HepG2 (cell line): ENCODE results near the gene GPR42. TPM values are rescaled to one million over a fixed set of nuclear protein-coding genes. Genes with fewer than 3 reads are reported as not detected.

ENCODE experiments used
- ATAC-seq: fragments of 200-7000 bp; cut with Tn5 transposase; 3 replicates; pipeline ENCODE4 v1.9.1; 2020; ENCODE audit warnings: mild to moderate bottlenecking, moderate library complexity
- BruUV-seq: library from RNA; stranded (reverse); fragments of 400-500 nt; replicated peaks from 2 replicates; lab custom pipeline; 2021; lab: Mats Ljungman, UMichigan
- CTCF ChIA-PET: fragments of 300-600 bp; formaldehyde crosslinking; extraction: SDS; loops from one replicate; lab custom pipeline; 2021; ENCODE audit warnings: low total read pairs, inconsistent platforms, low intra/inter-chr PET ratio; lab: Yijun Ruan, JAX
- POLR2A ChIA-PET: fragments of 350-600 bp; sonication (Branson Sonifier 250); formaldehyde crosslinking; loops from one replicate; lab custom pipeline; 2020; ENCODE audit warnings: antibody characterized with exemption, inconsistent platforms; lab: Yijun Ruan, JAX
- DNase-seq: peaks from one replicate; pipeline ENCODE4 v3.0.0-alpha.2; 2015; ENCODE audit warnings: low spot score
- FAIRE-seq: peaks from 3 replicates; lab custom pipeline; 2011; peaks lifted over from hg19 to GRCh38; lab: Jason Lieb, UNC
- H2AFZ ChIP-seq: one replicate; pipeline ENCODE4 v1.6.1; 2011; ENCODE audit warnings: low read length, inconsistent platforms
- H3K27ac ChIP-seq: fragments of 300-600 bp; 3 replicates; pipeline ENCODE4 v1.8.0; 2011; ENCODE audit warnings: mixed run types, mild to moderate bottlenecking, mixed read lengths, low read length, inconsistent platforms; ENCODE audit not compliant: insufficient read depth; ENCODE audit errors: extremely low read length
- H3K27me3 ChIP-seq, 2 experiments: fragments of 200-600 bp in 1 of 2; 2 replicates in 1 of 2; 3 replicates in 1 of 2; pipeline versions ENCODE4 v1.6.0 to v1.8.0; 2011; ENCODE audit warnings: low read length in 2 of 2, mild to moderate bottlenecking in 2 of 2, moderate library complexity in 2 of 2, inconsistent platforms in 1 of 2; ENCODE audit not compliant: insufficient read depth in 2 of 2, control insufficient read depth in 1 of 2
- H3K36me3 ChIP-seq, 2 experiments: fragments of 200-600 bp in 1 of 2; replicated peaks in 1 of 2; 2 replicates in 1 of 2; 3 replicates in 1 of 2; pipeline versions ENCODE4 v1.5.1 to v1.8.0; 2011; ENCODE audit warnings: low read length in 2 of 2, inconsistent platforms in 1 of 2; ENCODE audit not compliant: insufficient read depth in 2 of 2, control insufficient read depth in 1 of 2
- H3K4me1 ChIP-seq: 2 replicates; pipeline ENCODE4 v1.5.1; 2012; ENCODE audit warnings: low read length, inconsistent platforms; ENCODE audit not compliant: insufficient read depth
- H3K4me2 ChIP-seq: 2 replicates; pipeline ENCODE4 v1.6.0; 2011; ENCODE audit warnings: low read depth, low read length, inconsistent platforms
- H3K4me3 ChIP-seq, 3 experiments: fragments of 200-600 bp in 1 of 3; sonication (generic), shearing (Covaris generic) in 1 of 3; replicated peaks in 1 of 3; 2 replicates each; pipeline ENCODE4 v1.5.1; 2011 to 2016; ENCODE audit warnings: low read length in 3 of 3, inconsistent platforms in 2 of 3, low read depth in 2 of 3, mild to moderate bottlenecking in 2 of 3, control low read depth in 1 of 3, mixed read lengths in 1 of 3; ENCODE audit not compliant: insufficient read depth in 1 of 3
- H3K79me2 ChIP-seq: one replicate; pipeline ENCODE4 v1.6.1; 2011; ENCODE audit warnings: low read length, inconsistent platforms; ENCODE audit not compliant: insufficient read depth
- H3K9ac ChIP-seq: 2 replicates; pipeline ENCODE4 v1.6.0; 2011; ENCODE audit warnings: mild to moderate bottlenecking, low read depth, low read length, inconsistent platforms; ENCODE audit not compliant: insufficient read depth
- H3K9me3 ChIP-seq: 2 replicates; pipeline ENCODE4 v1.5.1; 2012; ENCODE audit warnings: mild to moderate bottlenecking, low read length
- H4K20me1 ChIP-seq: 2 replicates; pipeline ENCODE4 v1.6.0; 2011; ENCODE audit warnings: inconsistent platforms, mild to moderate bottlenecking, low read length, moderate library complexity; ENCODE audit not compliant: insufficient read depth
- AGO2 ChIP-seq: fragments of 200-400 bp; formaldehyde crosslinking; optimal IDR thresholded peaks from 2 replicates; pipeline ENCODE3; 2017; ENCODE audit warnings: mild to moderate bottlenecking, low read depth, low read length, moderate library complexity
- ATF7-NPFF ChIP-seq: sonication (generic); formaldehyde crosslinking; IDR thresholded peaks from 2 replicates; pipeline ENCODE4 v1.8.1; 2023; ENCODE audit warnings: mild to moderate bottlenecking, low read depth, missing genetic modification reagents, moderate library complexity
- ATM ChIP-seq: fragments of 450-650 bp; IDR thresholded peaks from 2 replicates; pipeline ENCODE4 v1.7.1; 2017; ENCODE audit warnings: mild to moderate bottlenecking, borderline replicate concordance
- HCFC1 ChIP-seq: fragments of 150-350 bp; IDR thresholded peaks from 2 replicates; pipeline ENCODE4 v1.6.1; 2014; ENCODE audit warnings: low read depth, low read length
- KLF12 ChIP-seq: sonication (generic); formaldehyde crosslinking; IDR thresholded peaks from 2 replicates; pipeline ENCODE4 v1.4.0; 2020; ENCODE audit warnings: missing genetic modification reagents, borderline replicate concordance
- NCOA5 ChIP-seq: sonication (generic); formaldehyde crosslinking; IDR thresholded peaks from 2 replicates; pipeline ENCODE4 v1.4.0; 2020; ENCODE audit warnings: missing genetic modification reagents
- SNAPC2 ChIP-seq: sonication (generic); formaldehyde crosslinking; IDR thresholded peaks from 2 replicates; pipeline ENCODE4 v1.8.1; 2022; ENCODE audit warnings: mild to moderate bottlenecking, missing genetic modification reagents
- TCF12 ChIP-seq, 2 experiments: fragments of 450-650 bp in 1 of 2; sonication (generic) in 1 of 2; formaldehyde crosslinking in 1 of 2; IDR thresholded peaks; 2 replicates each; pipeline versions ENCODE4 v1.6.1 to v1.8.0; 2017 to 2022; ENCODE audit warnings: antibody characterized with exemption in 1 of 2, mild to moderate bottlenecking in 1 of 2, missing genetic modification reagents in 1 of 2, moderate library complexity in 1 of 2
- TGIF2 ChIP-seq: IDR thresholded peaks from 2 replicates; pipeline ENCODE4 v1.6.1; 2016; ENCODE audit warnings: control low read depth, missing compliant biosample characterization
- THAP7 ChIP-seq: sonication (generic); formaldehyde crosslinking; IDR thresholded peaks from 2 replicates; pipeline ENCODE4 v1.8.1; 2023; ENCODE audit warnings: mild to moderate bottlenecking, missing genetic modification reagents
- ZKSCAN1 ChIP-seq: fragments of 150-350 bp; IDR thresholded peaks from 2 replicates; pipeline ENCODE4 v1.6.1; 2014; ENCODE audit warnings: low read length
- ZNF790 ChIP-seq: sonication (generic); formaldehyde crosslinking; IDR thresholded peaks from 2 replicates; pipeline ENCODE4 v1.8.0; 2022; ENCODE audit warnings: missing genetic modification reagents, mild to moderate bottlenecking, borderline replicate concordance
- WGBS: methylation state at CpG from one replicate; pipeline ENCODE4 v1.1.6; 2017; ENCODE audit warnings: low lambda C conversion rate; 5-methylcytosine and 5-hydroxymethylcytosine counted together
- in situ Hi-C: cut with HindIII; loops from 2 replicates; pipeline ENCODE4 v1.10.0; 2017; ENCODE audit warnings: low pct_unique_long_range_greater_than_20kb; ENCODE audit not compliant: extremely low pct_ligation_motif_present
- intact Hi-C: fragments of 100-400 bp; cut with micrococcal nuclease; formaldehyde crosslinking; loops from one replicate; pipeline ENCODE4 v1.10.0; 2022; ENCODE audit not compliant: unreplicated experiment
- polyA plus RNA-seq, 8 experiments: library from polyadenylated mRNA; depleted of rRNA in 3 of 8; stranded (reverse) in 7 of 8; unstranded in 1 of 8; fragments of >200 nt; fragmentation: Illumina TruSeq in 4 of 8; extraction: Trizol in 4 of 8; gene quantifications; 2 replicates each; pipeline versions ENCODE4 v1.2.1 to v1.2.3, GENCODE V29; 2011 to 2016; ENCODE audit warnings: low read depth in 4 of 8, missing spikeins in 1 of 8, mixed read lengths in 1 of 8; ENCODE audit not compliant: insufficient read depth in 1 of 8
- total RNA-seq, 5 experiments: library from RNA; depleted of rRNA; stranded (reverse); fragments of >200 nt; fragmentation: Illumina TruSeq; extraction: Trizol; gene quantifications; 2 replicates each; pipeline ENCODE4 v1.2.3, GENCODE V29; 2016; ENCODE audit warnings: low read depth in 1 of 5
- TF ChIP-seq, protein P1 (sequence below): sonication (generic); formaldehyde crosslinking; IDR thresholded peaks from 2 replicates; pipeline ENCODE4 v1.4.0; 2020; ENCODE audit warnings: mild to moderate bottlenecking, low read depth, missing genetic modification reagents
- TF ChIP-seq, protein P2 (sequence below): sonication (generic); formaldehyde crosslinking; IDR thresholded peaks from one replicate; pipeline ENCODE4 v1.5.1; 2020; ENCODE audit warnings: mild to moderate bottlenecking, missing genetic modification reagents; ENCODE audit errors: not compliant biosample characterization

GPR42 gene
- total and polyA plus RNA-seq, 2 of the 13 experiments (the other 11 are each of a cell fraction or from before 2014, with no cell fraction given): not detected

DNA sequence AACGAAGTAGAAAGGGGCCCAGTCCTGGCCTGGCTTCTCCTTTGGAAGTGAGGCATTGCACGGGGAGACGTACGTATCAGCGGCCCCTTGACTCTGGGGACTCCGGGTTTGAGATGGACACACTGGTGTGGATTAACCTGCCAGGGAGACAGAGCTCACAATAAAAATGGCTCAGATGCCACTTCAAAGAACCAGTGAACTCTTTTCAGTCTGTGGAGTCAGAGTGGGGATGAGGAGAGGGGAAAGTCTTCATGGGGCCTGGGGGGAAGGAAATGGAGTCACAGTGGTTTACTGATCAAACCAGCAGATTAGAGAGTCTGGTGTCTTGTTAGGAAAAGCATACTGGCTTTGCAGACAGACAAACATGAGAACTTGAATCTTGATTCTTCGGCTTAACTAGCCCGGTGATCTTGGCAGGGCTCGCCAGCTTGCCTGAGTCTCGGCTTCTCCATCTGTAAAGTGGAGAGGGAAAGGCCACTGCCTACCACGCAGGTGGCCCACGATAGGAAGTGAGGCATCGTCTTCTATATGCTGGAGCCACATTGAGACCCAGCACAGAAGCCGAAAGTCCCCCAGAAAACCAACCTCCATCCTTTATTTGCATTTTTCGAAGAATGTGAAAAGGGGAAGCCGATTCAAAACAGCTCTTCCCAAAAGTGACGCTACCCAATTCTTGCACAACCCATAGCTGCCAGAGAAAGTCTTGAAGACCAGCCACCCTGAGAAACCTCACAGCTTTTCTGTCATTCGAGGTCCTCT lies 23.5 kb upstream of the GPR42 start, which contains the start of gene FFAR1:
Gene FFAR1, plus strand, starts transcription at position 732 of the 759 bp plus-strand sequence. CDS start 3,650 bp downstream, outside the sequence.
- DNase-seq: no peak
- 74% methylated on average over 18 of the region's 18 CpGs for WGBS
- Histone ChIP-seq H3K79me2 (no peaks in the 10 kb centered on the region), H4K20me1 (no peaks in the 10 kb centered on the region)
- no peak for TF ChIP-seq ATF7-NPFF (CRISPR knock-in tag)
- no peak for TF ChIP-seq ATM
- no peak for TF ChIP-seq THAP7 (CRISPR knock-in tag)
- TF ChIP-seq AGO2: no peak
- TF ChIP-seq ZNF790 (CRISPR knock-in tag): no peak
- TF ChIP-seq, protein P1, sequence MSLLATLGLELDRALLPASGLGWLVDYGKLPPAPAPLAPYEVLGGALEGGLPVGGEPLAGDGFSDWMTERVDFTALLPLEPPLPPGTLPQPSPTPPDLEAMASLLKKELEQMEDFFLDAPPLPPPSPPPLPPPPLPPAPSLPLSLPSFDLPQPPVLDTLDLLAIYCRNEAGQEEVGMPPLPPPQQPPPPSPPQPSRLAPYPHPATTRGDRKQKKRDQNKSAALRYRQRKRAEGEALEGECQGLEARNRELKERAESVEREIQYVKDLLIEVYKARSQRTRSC: no peak
- no peak for TF ChIP-seq NCOA5 (CRISPR knock-in tag)
- no peak for TF ChIP-seq KLF12 (CRISPR knock-in tag)
- TF ChIP-seq, protein P2, sequence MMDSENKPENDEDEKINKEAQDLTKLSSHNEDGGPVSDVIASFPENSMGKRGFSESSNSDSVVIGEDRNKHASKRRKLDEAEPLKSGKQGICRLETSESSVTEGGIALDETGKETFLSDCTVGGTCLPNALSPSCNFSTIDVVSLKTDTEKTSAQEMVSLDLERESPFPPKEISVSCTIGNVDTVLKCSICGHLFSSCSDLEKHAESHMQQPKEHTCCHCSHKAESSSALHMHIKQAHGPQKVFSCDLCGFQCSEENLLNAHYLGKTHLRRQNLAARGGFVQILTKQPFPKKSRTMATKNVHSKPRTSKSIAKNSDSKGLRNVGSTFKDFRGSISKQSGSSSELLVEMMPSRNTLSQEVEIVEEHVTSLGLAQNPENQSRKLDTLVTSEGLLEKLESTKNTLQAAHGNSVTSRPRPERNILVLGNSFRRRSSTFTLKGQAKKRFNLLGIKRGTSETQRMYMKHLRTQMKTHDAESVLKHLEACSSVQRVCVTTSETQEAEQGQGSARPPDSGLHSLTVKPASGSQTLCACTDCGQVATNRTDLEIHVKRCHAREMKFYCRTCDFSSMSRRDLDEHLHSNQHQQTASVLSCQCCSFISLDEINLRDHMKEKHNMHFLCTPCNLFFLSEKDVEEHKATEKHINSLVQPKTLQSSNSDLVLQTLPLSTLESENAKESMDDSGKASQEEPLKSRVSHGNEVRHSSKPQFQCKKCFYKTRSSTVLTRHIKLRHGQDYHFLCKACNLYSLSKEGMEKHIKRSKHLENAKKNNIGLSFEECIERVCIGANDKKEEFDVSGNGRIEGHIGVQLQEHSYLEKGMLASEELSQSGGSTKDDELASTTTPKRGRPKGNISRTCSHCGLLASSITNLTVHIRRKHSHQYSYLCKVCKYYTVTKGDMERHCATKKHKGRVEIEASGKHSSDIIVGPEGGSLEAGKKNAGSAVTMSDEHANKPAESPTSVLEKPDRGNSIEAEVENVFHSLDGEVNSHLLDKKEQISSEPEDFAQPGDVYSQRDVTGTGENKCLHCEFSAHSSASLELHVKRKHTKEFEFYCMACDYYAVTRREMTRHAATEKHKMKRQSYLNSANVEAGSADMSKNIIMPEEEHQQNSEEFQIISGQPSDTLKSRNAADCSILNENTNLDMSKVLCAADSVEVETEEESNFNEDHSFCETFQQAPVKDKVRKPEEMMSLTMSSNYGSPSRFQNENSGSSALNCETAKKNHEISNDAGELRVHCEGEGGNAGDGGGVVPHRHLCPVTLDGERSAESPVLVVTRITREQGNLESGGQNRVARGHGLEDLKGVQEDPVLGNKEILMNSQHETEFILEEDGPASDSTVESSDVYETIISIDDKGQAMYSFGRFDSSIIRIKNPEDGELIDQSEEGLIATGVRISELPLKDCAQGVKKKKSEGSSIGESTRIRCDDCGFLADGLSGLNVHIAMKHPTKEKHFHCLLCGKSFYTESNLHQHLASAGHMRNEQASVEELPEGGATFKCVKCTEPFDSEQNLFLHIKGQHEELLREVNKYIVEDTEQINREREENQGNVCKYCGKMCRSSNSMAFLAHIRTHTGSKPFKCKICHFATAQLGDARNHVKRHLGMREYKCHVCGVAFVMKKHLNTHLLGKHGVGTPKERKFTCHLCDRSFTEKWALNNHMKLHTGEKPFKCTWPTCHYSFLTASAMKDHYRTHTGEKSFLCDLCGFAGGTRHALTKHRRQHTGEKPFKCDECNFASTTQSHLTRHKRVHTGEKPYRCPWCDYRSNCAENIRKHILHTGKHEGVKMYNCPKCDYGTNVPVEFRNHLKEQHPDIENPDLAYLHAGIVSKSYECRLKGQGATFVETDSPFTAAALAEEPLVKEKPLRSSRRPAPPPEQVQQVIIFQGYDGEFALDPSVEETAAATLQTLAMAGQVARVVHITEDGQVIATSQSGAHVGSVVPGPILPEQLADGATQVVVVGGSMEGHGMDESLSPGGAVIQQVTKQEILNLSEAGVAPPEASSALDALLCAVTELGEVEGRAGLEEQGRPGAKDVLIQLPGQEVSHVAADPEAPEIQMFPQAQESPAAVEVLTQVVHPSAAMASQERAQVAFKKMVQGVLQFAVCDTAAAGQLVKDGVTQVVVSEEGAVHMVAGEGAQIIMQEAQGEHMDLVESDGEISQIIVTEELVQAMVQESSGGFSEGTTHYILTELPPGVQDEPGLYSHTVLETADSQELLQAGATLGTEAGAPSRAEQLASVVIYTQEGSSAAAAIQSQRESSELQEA: no peak
- TF ChIP-seq HCFC1: no peak
- no peak for TF ChIP-seq TGIF2 (CRISPR knock-in tag)
- no peak for TF ChIP-seq SNAPC2
- no peak for TF ChIP-seq ZKSCAN1
- TF ChIP-seq TCF12 (IDR thresholded peaks at IDR 0.05): no peak
- no peak for TF ChIP-seq TCF12 (CRISPR knock-in tag; IDR thresholded peaks at IDR 0.05)
- TF ChIP-seq, all 625 proteins: peak for 0
- Histone ChIP-seq H3K4me2 (0 out of 2 replicates have a peak within 1 kb of the TSS, but pooled peaks have one; percentile 16), H3K4me3 (no peak within 1 kb of the TSS), H3K27me3 (0 out of 5 replicates have a peak, but pooled peaks cover 0 to 1% of the 10 kb centered on the region in 2 experiments), H3K9me3 (no peaks in the 10 kb centered on the region), H3K27ac (no peak within 1 kb of the TSS), H3K36me3 (no peaks in the 10 kb centered on the region), H3K9ac (no peak within 1 kb of the TSS), H2AFZ (no peak within 1 kb of the TSS), H3K4me1 (peaks cover 42% of the 10 kb centered on the region)
- ChIA-PET POLR2A (no interaction called here), CTCF (no interaction called here)
- no TSS peak for BruUV-seq
- no peak for ATAC-seq
- in situ Hi-C loops (no loop called here), intact Hi-C loops (no loop called here)
- no peak for FAIRE-seq
